Measurements from ENCODE around the gene ZAP70. TPM values are rescaled to one million over a fixed set of nuclear protein-coding genes. Genes with fewer than 3 reads are reported as not detected.

ZAP70 gene
- total RNA-seq, 2 donors from 2014 or later = 164 to 190 TPM

GRCh38 chr2:97735161-97735561 is 21.8 kb downstream of the ZAP70 start:
- no peak overlapping the region for H3K4me3 Mint-ChIP-seq
- H3K27ac Mint-ChIP-seq = no peak overlapping the region
- ATAC-seq (replicated peaks in 1 of 2) = no peak
- DNase-seq = no peak
- peaks cover 11 to 31% of the 10 kb centered on the region in 2 donors for H3K36me3 Mint-ChIP-seq (ENCODE audit: insufficient read depth in 2 of 2)
- H3K9me3 Mint-ChIP-seq = no peaks in the 10 kb centered on the region
- H3K4me1 Mint-ChIP-seq (ENCODE audit: low read depth) = peaks cover 16% of the 10 kb centered on the region
- H3K27me3 Mint-ChIP-seq (ENCODE audit: low read depth) = no peaks in the 10 kb centered on the region

- H3K27me3 Mint-ChIP-seq (ENCODE audit: low read depth) = no peaks in the 10 kb centered on the region
- ATAC-seq (replicated peaks in 1 of 2) (no peak), DNase-seq (no peak)
- H3K27ac Mint-ChIP-seq = no peak overlapping the region
- H3K36me3 Mint-ChIP-seq (ENCODE audit: insufficient read depth in 2 of 2) = peaks cover 10 to 26% of the 10 kb centered on the region in 2 donors
- H3K4me1 Mint-ChIP-seq (ENCODE audit: low read depth) = peaks cover 23% of the 10 kb centered on the region
- H3K4me3 Mint-ChIP-seq = no peak overlapping the region
- no peaks in the 10 kb centered on the region for H3K9me3 Mint-ChIP-seq
Measured at GRCh38 chr2:97736185-97736584, 22.8 kb downstream of the ZAP70 start.

GRCh38 chr2:97736608-97737330 is 23.4 kb downstream of the ZAP70 start:
- Mint-ChIP-seq H3K4me3 (no peak overlapping the region), H3K9me3 (no peaks in the 10 kb centered on the region), H3K36me3 (ENCODE audit: insufficient read depth in 2 of 2) (peaks cover 9 to 23% of the 10 kb centered on the region in 2 donors), H3K27me3 (ENCODE audit: low read depth) (no peaks in the 10 kb centered on the region), H3K4me1 (ENCODE audit: low read depth) (peaks cover 21% of the 10 kb centered on the region), H3K27ac (no peak overlapping the region)
- DNase-seq (no peak), ATAC-seq (replicated peaks in 1 of 2) (no peak)

GRCh38 chr2:97737421-97738178 is 24.2 kb downstream of the ZAP70 start:
- H3K27ac Mint-ChIP-seq = no peak overlapping the region
- no peak for DNase-seq
- peaks cover 10 to 22% of the 10 kb centered on the region in 2 donors for H3K36me3 Mint-ChIP-seq (ENCODE audit: insufficient read depth in 2 of 2)
- H3K27me3 Mint-ChIP-seq (ENCODE audit: low read depth) = no peaks in the 10 kb centered on the region
- peaks cover 29% of the 10 kb centered on the region for H3K4me1 Mint-ChIP-seq (ENCODE audit: low read depth)
- H3K4me3 Mint-ChIP-seq = no peak overlapping the region
- ATAC-seq (replicated peaks in 1 of 2) = no peak
- H3K9me3 Mint-ChIP-seq = no peaks in the 10 kb centered on the region

GRCh38 chr2:97738179-97739019 is 25.0 kb downstream of the ZAP70 start:
- Mint-ChIP-seq H3K27me3 (ENCODE audit: low read depth) (no peaks in the 10 kb centered on the region), H3K4me1 (ENCODE audit: low read depth) (peaks cover 37% of the 10 kb centered on the region), H3K4me3 (no peak overlapping the region), H3K9me3 (no peaks in the 10 kb centered on the region), H3K36me3 (ENCODE audit: insufficient read depth in 2 of 2) (peaks cover 10 to 25% of the 10 kb centered on the region in 2 donors), H3K27ac (no peak overlapping the region)
- ATAC-seq (replicated peaks in 1 of 2) (no peak), DNase-seq (no peak)

- H3K4me3 Mint-ChIP-seq = no peak overlapping the region
- H3K27ac Mint-ChIP-seq = no peak overlapping the region
- H3K27me3 Mint-ChIP-seq (ENCODE audit: low read depth) = no peaks in the 10 kb centered on the region
- no peaks in the 10 kb centered on the region for H3K9me3 Mint-ChIP-seq
- peaks cover 14 to 34% of the 10 kb centered on the region in 2 donors for H3K36me3 Mint-ChIP-seq (ENCODE audit: insufficient read depth in 2 of 2)
- peaks cover 45% of the 10 kb centered on the region for H3K4me1 Mint-ChIP-seq (ENCODE audit: low read depth)
- DNase-seq = no peak
- ATAC-seq (replicated peaks in 1 of 2) = peak in 1 of 2 donors; percentile 6
Measured at GRCh38 chr2:97739020-97739892, 25.9 kb downstream of the ZAP70 start.

GRCh38 chr2:97739893-97740245 is 26.5 kb downstream of the ZAP70 start:
- Mint-ChIP-seq H3K27me3 (ENCODE audit: low read depth) (no peaks in the 10 kb centered on the region), H3K9me3 (no peaks in the 10 kb centered on the region), H3K4me1 (ENCODE audit: low read depth) (peaks cover 51% of the 10 kb centered on the region), H3K27ac (no peak overlapping the region), H3K36me3 (ENCODE audit: insufficient read depth in 2 of 2) (peaks cover 14 to 35% of the 10 kb centered on the region in 2 donors), H3K4me3 (no peak overlapping the region)
- ATAC-seq (replicated peaks in 1 of 2) = no peak
- DNase-seq = no peak

- Mint-ChIP-seq H3K27me3 (ENCODE audit: low read depth) (no peaks in the 10 kb centered on the region), H3K27ac (peak overlapping the region; percentile 50), H3K9me3 (no peaks in the 10 kb centered on the region), H3K4me1 (ENCODE audit: low read depth) (peaks cover 59% of the 10 kb centered on the region), H3K4me3 (no peak overlapping the region), H3K36me3 (ENCODE audit: insufficient read depth in 2 of 2) (peaks cover 14 to 34% of the 10 kb centered on the region in 2 donors)
- DNase-seq (peak; percentile 46 to 47), ATAC-seq (replicated peaks in 1 of 2) (no peak)
Measured at GRCh38 chr2:97740590-97741182, 27.3 kb downstream of the ZAP70 start.

- Mint-ChIP-seq H3K27ac (peak overlapping the region; percentile 16), H3K4me3 (no peak overlapping the region), H3K9me3 (no peaks in the 10 kb centered on the region), H3K27me3 (ENCODE audit: low read depth) (no peaks in the 10 kb centered on the region), H3K36me3 (ENCODE audit: insufficient read depth in 2 of 2) (peaks cover 13 to 32% of the 10 kb centered on the region in 2 donors), H3K4me1 (ENCODE audit: low read depth) (peaks cover 65% of the 10 kb centered on the region)
- no peak for DNase-seq
- ATAC-seq (replicated peaks in 1 of 2) = no peak
Measured at GRCh38 chr2:97741251-97741650, 27.9 kb downstream of the ZAP70 start.

- no peaks in the 10 kb centered on the region for H3K9me3 Mint-ChIP-seq
- H3K4me3 Mint-ChIP-seq = peak overlapping the region; percentile 30 to 32
- H3K27ac Mint-ChIP-seq = peak overlapping the region; percentile 16
- H3K4me1 Mint-ChIP-seq (ENCODE audit: low read depth) = peaks cover 69% of the 10 kb centered on the region
- H3K36me3 Mint-ChIP-seq (ENCODE audit: insufficient read depth in 2 of 2) = peaks cover 12 to 31% of the 10 kb centered on the region in 2 donors
- no peaks in the 10 kb centered on the region for H3K27me3 Mint-ChIP-seq (ENCODE audit: low read depth)
- no peak for ATAC-seq (replicated peaks in 1 of 2)
- no peak for DNase-seq
Measured at GRCh38 chr2:97741686-97742085, 28.3 kb downstream of the ZAP70 start.

- DNase-seq = peak; percentile 56 to 57
- Mint-ChIP-seq H3K27me3 (ENCODE audit: low read depth) (no peaks in the 10 kb centered on the region), H3K4me1 (ENCODE audit: low read depth) (peaks cover 75% of the 10 kb centered on the region), H3K27ac (peak overlapping the region; percentile 72), H3K36me3 (ENCODE audit: insufficient read depth in 2 of 2) (peaks cover 12 to 27% of the 10 kb centered on the region in 2 donors), H3K9me3 (no peaks in the 10 kb centered on the region), H3K4me3 (peak overlapping the region in 1 of 2 donors; percentile 56)
- peak; percentile 64 to 68 for ATAC-seq (replicated peaks in 1 of 2)
Measured at GRCh38 chr2:97742381-97742847, 29.0 kb downstream of the ZAP70 start.

- Mint-ChIP-seq H3K4me3 (no peak overlapping the region), H3K36me3 (ENCODE audit: insufficient read depth in 2 of 2) (peaks cover 9 to 20% of the 10 kb centered on the region in 2 donors), H3K27ac (peak overlapping the region; percentile 14), H3K27me3 (ENCODE audit: low read depth) (no peaks in the 10 kb centered on the region), H3K4me1 (ENCODE audit: low read depth) (peaks cover 80% of the 10 kb centered on the region), H3K9me3 (no peaks in the 10 kb centered on the region)
- no peak for ATAC-seq (replicated peaks in 1 of 2)
- no peak for DNase-seq
Measured at GRCh38 chr2:97743913-97744312, 30.5 kb downstream of the ZAP70 start.
